M059J (cell line): ENCODE results near the gene ZNF208. TPM values are rescaled to one million over a fixed set of nuclear protein-coding genes. Genes with fewer than 3 reads are reported as not detected.
"Not testable (repeated sequence)": the region's sequence is repeated elsewhere in the genome, so short reads cannot be mapped to it uniquely, and the experiment has no call there.

Experiments
- DNase-seq: peaks from one replicate; pipeline ENCODE4 v3.0.0-alpha.2; 2012; ENCODE audit warnings: low read depth
- total RNA-seq: library from RNA; depleted of rRNA; stranded (reverse); fragments of >200 nt; shearing (Covaris generic); gene quantifications from 2 replicates; pipeline ENCODE4 v1.2.3, GENCODE V29; 2014; rRNA removed

Gene ZNF208
- total RNA-seq: not detected in 2 replicates

DNA sequence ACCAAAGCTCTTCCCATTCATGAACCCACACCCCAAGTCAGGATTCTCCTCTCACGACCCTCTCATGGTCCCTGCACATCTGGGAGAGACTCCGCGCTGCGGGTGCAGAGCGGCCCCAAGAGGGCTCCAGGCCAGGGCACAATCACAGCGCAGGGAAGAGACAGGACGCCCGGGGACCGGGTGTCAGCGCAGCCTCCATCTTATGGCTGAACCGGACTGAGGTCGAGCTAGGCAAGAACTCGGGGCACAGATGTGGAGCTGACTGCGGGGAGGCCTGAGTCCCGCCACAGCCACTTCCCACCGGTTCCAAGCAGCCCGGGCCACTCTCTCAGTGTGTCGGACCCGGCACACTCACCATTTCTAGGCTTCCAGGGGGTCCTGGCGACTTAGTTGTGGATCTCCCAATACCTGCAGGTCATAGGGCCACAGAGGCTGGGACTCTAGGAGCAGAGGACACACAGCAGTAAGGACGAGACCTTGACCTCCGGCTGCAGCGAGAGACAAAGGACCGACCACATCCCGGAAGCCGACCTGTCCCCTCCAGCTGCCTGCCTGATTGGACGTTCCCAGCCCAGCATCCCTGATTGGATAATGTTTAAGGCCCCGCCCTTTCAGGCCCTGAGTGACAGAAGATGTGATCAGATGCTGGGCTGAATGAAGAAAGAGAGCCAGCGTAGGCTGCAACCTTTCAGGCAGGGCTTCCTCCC, at the start of gene ZNF208:
ZNF208 (minus strand) TSS at position 507 of the 707 bp plus-strand sequence; CDS start at position 358, 149 bp downstream.
- not testable (repeated sequence) for DNase-seq

DNA sequence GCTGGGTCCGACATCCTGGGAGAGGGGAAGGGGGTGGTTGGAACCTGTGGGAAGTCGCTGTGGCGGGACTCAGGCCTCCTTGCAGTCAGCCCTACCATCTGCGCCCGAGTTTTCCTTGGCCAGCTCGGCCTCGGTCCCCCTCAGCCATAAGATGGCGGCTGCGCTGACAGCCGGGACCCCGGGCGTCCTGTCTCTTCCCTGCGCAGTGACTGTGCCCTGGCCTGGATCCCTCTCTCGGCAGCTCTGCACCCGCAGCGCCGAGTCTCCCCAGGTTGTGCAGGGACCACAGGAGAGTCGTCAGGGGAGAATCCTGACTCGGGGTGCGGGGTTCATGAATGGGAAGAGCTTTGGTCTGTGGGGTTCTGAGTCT, 41.9 kb upstream of the ZNF208 start:
- no peak for DNase-seq

DNA sequence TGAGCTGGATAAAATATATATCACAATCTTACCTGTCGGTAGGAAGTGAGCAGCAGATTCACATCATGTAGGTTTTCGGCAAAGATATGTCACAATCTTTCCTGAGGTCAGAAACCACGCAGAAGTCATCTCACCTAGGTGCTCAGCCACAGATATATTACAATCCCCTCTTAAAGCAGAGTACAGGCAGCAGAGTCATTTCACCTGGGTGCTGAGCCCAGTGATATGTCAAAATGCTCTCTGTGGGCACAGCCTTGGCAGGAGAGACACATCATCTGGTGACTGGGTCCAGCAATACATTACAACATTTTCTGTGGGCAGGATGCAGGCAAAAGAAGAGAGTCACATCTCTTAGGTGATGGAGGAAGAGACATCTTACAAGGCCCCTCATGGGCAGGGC, 30.4 kb upstream of the ZNF208 start:
- not testable (repeated sequence) for DNase-seq

DNA sequence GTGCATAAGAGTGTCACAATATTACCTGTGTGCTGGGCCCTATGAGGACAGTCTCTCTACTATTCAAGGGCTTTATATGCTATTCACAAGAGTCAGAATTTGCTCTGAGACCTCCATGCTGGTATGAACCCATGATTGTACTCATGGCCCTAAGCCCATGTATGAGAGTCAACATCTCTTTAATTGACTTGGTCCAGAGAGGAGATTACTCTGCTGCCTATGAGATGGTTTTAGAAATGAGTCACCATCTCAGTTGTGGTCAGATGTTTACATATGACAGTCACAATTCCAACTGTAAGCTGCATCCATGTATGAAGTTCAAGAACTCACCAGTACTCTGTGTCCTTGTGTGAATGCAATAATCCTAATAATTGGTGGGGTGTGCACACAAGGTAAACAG, 19.9 kb upstream of the ZNF208 start:
- no peak for DNase-seq

DNA sequence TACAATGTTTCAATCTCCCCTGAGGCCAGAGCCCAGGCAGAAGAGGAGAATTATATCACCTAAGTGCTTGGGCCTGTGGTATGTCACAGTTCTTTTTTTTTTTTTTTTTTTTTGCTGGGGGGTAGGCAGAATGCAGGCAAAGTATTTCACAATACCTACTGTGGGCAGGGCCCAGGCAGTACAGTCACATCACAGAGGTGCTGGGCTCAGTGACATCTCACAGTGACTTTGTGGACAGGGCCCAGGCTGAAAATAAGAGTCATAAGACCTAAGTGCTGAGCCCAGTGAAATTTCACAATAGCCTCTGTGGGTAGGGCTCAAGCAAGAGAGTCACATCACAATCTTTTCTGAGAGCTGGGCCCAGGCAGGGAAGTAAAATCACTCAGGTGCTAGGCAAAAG, 15.9 kb upstream of the ZNF208 start:
- no peak for DNase-seq

DNA sequence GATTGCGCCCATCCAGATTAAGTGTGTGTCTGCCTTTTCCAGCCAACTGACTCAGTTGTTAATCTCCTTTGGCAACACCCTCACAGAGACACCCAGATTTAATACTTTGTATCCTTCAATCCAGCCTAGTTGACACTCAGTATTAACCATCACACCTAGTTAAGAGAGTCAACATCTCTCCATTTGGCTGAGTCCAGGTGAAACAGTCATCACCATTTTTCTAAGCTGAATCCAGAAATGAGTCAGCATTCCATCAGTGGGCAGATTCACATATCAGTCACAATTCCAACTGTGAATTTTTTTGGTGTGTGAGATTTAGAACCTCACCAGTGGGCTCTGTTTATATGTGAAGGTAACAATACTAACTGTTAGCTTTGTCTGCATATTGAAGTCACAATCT, 14.8 kb upstream of the ZNF208 start:
- DNase-seq: not testable (repeated sequence)

DNA sequence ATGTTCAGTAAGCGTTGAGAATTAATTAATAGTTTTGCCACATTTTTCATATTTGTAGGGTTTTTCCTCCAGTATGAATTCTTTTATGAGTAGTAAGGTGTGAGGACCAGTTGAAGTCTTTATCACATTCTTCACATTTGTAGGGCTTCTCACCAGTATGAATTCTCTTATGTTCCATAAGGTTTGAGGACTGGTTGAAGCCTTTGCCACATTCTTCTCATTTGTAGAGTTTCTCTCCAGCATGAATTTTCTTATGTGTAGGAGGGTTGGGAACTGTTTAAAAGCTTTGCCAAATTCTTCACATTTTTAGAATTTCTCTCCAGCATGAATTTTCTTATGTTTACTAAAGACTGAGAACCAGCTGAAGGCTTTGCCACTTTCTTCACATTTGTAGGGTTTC, 40.3 kb downstream of the ZNF208 start:
- no peak for DNase-seq

DNA sequence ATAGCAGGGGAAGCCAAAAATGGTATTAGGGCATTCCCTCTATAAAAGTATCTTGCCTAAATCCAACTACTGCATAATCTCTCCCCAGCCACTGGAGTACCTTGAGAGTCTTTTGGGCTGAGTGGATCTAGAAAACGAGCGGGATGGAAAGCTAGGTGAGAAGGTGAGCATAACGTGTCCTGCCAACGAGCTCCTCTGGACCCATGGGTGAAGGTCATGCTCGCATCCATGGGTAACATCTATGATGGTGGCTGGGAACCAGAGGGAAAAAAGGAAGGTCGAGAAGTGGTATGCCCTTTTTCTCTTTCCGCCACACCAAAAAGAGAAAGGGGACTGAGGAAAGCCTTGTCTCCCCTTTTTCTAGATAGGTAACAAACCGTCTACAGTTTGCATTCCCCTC, 63.0 kb downstream of the ZNF208 start:
- no peak for DNase-seq

DNA sequence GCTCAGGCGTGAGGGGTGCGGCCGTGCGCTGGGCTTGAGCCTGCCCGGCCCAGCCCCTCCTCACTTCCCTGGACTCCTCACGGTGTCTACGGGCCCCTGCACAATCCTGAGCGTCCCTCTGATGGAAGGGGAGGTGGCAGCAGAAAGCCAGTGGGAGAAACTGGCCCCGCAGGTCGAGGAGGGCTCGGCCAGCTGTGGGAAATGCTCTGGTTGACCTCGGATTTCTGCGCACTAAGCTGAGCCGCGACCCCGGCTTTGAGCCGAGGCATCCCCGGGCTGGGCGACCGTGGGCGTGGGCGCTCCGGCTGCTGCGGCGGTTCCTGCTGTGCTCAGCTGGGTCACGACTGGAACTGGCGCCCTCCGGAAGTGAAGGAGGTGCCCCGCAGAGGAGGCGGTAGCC, 70.1 kb downstream of the ZNF208 start:
- no peak for DNase-seq

DNA sequence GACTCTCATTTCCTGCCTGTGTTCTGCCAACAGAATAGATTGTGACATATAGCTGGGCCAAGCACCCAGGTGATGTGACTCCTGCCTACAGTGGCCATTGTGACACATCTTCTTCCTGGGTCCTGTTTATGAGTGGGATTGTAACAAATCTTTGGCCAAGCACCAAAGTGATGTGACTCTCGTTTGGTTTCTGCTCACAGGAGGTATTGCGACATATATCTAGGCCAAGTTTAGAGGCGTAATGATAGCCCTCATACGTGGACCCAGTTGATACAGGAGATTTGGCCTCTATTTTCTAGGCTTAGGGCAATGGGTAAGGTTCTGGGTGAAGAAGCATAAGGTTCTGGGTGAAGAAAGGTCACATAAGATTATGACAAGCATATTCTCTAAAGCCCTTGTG, 76.2 kb downstream of the ZNF208 start:
- DNase-seq: no peak

DNA sequence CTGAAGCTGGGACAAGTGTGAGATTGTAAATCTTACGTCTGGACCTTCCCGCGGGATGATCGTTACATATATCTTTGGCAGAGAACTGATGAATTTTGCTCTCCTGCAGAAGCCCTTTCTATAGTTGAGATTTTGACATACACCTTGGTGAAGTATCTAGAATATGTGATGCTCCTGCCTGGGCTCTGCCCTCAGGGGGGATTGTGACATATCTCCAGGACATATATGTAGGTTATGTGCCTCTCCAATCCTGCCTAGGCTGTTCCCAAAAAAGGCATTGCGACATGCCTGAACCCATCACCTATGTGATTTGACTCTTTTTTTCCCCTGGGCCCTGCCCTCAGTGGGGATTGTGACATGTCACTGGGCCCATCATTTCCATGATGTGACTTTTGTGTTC, 76.6 kb downstream of the ZNF208 start:
- DNase-seq: no peak

DNA sequence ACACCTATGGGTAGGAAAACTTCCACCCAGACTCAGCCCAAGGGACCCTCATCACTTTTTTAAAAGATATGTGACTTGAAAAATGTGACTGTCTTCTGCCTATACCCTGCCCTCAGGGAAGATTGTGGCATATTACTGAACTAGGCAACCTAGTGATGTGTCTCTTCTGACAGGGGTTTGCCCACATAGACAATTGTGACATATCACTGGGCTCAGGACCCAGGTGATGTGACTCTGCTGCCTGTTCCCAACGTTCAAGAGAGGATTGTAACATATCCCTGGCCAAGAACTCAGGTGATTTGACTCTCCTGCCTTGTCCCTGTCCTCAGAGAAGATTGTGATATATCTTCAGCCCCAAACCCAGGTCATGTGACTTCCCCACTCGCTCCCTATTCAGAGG, 88.5 kb downstream of the ZNF208 start:
- DNase-seq: no peak

DNA sequence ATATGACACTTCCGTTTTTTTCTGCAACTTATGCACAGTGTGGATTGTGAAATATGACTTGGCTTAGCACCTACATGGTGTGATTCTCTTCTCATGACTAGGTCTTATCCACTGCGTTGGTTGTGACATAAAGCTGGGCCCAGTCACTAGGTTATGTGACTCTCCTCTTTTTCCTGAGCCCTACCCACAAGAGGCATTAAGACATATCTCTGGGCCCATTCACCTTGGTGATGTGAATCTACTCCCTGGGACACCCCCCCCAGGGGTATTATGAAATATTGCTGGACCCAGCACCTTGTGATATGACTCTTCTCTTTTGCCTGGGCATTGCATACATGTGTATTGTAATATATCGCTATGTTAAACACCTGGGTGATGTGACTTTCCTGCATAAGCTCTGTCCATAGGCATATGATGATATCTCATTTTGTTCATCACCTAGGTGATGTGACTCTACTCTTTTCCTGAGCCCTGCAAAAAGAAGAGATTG, 89.0 kb downstream of the ZNF208 start:
- no peak for DNase-seq

DNA sequence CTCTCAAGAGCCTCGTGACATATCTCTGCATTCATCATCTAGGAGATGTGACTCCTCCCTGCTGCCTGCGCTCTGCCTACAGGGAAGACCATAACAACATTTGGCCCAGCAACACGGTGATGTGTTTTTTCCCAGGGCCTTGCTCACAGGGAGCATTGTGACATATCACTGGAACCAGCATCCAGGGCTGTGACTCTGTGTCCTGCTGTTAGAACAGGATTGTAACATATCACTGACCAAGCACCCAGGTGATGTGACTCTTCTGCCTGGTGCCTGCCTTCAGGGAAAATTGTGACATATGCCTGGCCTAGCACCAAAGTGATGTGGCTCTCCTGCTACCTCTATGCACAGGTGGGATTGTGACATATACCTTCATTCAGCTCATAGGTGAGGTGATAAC, 95.3 kb downstream of the ZNF208 start:
- no peak for DNase-seq

DNA sequence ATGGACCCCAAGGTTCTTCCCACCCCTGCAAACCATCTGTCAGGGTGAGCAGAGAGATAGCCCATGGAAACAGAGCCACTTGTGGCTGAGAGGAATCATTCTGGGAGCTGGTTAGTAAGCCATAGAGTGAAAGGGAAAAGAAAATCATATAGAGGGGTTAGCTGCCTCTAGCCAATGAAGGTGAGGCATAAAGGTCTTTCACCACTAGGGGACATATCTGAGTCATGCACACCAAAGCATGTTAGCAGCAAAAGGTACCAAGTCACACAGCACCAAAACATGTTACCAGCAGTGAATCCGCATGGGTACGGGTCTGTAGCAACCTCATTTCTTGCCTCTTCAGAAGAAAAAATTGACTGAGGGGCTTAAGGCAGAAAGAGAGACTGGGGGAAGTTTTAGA, 98.1 kb downstream of the ZNF208 start:
- DNase-seq: no peak

DNA sequence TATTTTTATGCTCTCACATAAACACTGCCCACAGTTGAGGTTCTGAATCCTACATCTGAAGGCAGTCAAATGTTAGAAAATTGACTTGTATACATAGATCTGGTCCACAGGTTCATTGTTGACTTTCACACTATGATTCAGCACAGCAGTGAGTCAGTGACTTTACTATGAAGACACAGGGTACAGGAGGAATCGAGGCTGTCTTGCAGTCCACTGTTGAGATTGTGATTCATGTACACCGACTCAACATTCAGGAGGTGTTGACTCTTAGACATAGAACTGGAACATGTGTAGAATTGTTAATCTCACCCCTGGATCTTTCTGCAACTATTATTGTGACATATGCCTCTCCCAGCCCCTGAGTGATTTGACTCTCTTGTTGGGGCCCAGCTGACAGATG, 100.4 kb downstream of the ZNF208 start:
- no peak for DNase-seq

DNA sequence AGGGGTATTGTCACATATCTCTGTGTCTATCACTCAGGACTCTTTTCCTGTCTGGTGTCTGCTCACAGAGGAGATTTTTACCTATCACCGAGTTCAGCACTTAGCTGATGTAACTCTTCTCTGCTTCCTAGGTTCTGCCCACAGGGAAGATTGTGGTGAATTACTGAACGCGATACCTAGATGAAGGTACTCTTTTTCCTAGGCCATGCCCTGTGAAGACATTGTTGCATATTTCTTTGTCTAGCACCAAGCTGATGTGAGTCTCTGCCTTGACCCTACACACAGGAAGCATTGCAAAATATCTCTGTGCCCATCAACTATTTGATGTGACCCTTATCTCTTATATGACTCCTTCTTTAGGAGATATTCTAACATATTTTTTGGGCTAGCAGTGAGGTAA, 102.7 kb downstream of the ZNF208 start:
- no peak for DNase-seq

DNA sequence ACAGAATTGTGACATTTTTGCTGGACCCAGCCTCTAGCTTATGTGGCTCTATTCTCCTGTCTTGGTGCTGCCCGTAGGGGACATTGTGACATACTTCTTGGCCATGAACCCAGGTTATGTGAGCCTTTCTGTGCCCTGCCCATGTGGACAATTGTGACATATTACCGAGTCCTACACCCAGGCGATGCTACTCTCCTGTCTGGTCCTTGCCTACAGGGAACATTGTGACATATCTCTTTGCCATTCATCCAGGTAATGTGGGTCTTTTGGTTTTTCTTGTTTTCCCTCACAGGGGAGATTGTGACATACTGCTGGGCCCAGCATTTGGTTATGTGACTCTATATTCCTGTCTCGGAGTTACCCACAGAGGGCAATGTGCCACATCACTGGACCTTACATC, 103.2 kb downstream of the ZNF208 start:
- no peak for DNase-seq

DNA sequence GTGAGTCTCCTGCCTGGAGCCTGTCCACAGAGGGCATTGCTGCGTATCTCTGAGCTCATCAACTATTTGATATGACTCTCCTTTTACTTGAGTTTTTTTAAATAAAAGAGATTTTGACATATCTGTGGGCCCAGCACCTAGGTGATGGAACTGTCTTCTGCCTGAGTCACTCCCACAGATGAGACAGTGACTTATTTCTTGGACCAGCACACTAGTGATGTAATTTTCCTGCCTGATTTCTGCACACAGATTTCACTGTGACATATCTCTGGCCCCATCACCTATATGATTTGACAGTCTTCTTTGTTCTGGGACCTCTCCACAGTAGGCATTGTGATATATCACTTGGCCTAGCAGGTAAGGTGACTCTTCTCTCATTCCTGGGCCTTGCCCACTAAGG, 108.2 kb downstream of the ZNF208 start:
- DNase-seq: no peak

DNA sequence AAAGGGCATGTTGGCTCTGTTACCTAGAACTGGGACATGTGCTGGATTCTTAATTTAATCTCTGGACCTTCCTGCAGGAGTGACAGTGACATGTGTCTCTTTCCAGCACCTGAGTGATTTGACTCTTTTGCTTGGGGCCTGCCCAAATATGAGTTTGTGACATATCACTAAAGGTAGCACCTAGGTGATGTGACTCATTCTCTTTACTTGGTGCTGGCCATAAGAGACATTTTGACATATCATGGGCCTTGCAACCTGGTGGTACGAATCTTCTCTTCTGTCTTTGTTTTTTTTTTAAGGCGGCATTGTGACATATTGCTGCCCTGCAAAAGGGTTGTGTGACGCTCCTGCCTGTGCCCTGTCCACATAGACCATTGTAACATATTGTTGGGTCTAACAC, 108.9 kb downstream of the ZNF208 start:
- DNase-seq: no peak

DNA sequence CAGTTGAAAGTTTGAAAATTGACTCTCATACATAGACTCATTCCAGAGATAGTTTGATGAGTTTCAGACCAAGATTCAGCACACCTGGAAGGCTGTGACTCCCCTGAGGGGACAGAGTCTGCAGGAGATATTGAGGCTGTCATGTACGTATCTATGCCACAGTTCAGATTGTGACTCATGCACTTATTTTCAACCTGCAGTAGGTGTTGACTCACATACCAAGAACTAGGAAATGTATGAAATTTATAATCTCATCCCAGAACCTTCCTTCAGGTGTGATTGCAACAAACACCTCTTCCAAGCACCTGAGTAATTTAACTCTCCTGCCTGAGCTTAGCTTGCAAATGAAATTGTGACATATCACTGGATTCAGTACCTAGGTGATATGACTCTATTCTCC, 110.3 kb downstream of the ZNF208 start:
- no peak for DNase-seq

DNA sequence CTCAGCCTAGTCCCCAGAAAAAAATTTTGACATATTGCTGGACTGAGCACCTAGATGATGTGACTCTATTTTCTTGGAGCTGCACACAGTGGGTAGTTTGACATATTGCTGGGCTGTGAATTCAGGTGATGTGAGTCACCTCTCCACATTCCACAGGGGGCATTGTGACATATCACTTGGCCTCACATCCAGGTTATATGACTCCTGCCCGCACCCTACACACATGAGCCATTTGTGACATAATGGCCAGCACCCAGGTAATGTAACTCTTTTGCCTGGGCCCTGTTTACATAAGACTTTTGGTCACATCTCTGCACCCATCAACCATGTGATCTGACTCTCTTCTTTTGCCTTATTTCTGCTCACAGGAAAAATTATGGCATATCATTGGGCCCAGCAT, 119.7 kb downstream of the ZNF208 start:
- no peak for DNase-seq

DNA sequence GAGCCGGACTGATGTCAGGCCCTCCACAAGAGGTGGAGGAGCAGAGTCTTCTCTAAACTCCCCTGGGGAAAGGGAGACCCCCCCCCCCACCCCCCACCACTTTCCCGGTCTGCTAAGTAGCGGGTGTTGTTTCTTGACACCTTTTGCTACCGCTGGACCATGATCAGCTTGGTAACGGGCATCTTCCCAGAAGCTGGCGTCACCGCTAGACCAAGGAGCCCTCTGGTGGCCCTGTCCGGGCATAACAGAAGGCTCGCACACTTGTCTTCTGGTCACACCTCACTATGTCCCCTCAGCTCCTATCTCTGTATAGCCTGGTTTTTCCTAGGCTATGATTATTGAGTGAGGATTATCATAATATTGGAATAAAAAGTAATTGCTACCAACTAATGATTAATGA, 120.7 kb downstream of the ZNF208 start:
- DNase-seq: not testable (repeated sequence)

DNA sequence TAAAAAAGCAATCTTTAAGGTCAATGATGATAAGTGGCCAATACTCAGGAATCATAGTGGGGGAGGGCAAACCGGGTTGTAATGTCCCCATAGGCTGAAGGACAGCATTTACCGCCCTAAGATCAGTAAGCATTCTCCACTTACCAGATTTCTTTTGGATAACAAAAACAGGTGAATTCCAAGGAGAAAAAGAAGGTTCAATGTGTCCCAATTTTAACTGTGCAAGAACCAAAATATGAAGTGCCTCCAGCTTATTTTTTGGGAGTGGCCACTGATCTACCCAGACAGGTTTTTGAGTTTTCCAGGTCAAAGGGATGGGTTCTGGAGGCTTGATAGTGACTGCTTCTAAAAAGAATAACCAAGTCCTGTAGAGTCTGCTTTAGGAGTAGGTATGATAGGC, 125.2 kb downstream of the ZNF208 start:
- DNase-seq: not testable (repeated sequence)
